ENCODE data around the gene GALE. TPM values are rescaled to one million over a fixed set of nuclear protein-coding genes. Genes with fewer than 3 reads are reported as not detected.

The GALE gene
- total and polyA plus RNA-seq, 2 of the 13 experiments (the other 11 are each of a cell fraction or from before 2014, with no cell fraction given) = 85.2 to 88.4 TPM

DNA sequence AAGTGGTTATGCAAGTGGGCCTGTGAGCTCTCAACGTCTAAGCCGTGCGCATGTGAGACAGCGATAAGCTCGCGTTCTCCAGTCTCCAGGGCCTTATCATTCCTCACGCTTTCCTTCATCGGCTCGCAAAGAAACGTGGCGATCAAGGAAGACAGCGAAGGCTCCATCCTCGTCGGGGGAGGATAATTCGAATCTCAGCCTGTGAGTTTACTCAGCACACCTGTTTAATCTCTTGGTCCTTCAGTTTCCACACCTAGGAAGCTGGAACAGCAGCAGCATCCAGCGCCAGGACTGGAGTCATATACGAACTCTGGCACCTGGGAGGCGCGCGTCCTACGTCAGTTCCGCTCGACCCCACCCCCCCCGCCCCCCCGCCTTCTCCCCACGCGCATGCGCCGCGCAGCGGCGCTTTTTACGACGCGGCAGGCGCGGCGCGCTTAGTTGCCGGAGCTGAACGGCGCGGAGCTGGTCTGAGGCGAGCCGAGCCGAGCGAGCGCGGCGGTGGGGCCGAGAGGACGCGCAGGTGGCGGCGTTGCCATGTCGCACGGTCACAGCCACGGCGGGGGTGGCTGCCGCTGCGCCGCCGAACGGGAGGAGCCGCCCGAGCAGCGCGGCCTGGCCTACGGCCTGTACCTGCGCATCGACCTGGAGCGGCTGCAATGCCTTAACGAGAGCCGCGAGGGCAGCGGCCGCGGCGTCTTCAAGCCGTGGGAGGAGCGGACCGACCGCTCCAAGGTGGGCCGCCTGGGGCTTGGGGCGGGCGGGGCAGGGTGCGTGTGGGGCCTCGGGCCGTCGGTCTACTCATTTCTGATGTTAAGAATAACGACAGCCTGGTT lies 22.4 kb downstream of the GALE start, which contains the start of gene PITHD1 (continued):
- TF ChIP-seq, protein P1, sequence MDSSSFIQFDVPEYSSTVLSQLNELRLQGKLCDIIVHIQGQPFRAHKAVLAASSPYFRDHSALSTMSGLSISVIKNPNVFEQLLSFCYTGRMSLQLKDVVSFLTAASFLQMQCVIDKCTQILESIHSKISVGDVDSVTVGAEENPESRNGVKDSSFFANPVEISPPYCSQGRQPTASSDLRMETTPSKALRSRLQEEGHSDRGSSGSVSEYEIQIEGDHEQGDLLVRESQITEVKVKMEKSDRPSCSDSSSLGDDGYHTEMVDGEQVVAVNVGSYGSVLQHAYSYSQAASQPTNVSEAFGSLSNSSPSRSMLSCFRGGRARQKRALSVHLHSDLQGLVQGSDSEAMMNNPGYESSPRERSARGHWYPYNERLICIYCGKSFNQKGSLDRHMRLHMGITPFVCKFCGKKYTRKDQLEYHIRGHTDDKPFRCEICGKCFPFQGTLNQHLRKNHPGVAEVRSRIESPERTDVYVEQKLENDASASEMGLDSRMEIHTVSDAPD (CRISPR knock-in tag; IDR thresholded peaks at IDR 0.05) = peak; percentile 59; the same call in 1 of the 2 replicates
- no peak for TF ChIP-seq THYN1 (CRISPR knock-in tag; IDR thresholded peaks at IDR 0.05; ENCODE audit: borderline replicate concordance, low read depth)
- no peak for TF ChIP-seq ZNF83 (CRISPR knock-in tag; IDR thresholded peaks at IDR 0.05; ENCODE audit: borderline replicate concordance)
- no peak for TF ChIP-seq BRD4 (CRISPR knock-in tag; IDR thresholded peaks at IDR 0.05)
- TF ChIP-seq, protein P2, sequence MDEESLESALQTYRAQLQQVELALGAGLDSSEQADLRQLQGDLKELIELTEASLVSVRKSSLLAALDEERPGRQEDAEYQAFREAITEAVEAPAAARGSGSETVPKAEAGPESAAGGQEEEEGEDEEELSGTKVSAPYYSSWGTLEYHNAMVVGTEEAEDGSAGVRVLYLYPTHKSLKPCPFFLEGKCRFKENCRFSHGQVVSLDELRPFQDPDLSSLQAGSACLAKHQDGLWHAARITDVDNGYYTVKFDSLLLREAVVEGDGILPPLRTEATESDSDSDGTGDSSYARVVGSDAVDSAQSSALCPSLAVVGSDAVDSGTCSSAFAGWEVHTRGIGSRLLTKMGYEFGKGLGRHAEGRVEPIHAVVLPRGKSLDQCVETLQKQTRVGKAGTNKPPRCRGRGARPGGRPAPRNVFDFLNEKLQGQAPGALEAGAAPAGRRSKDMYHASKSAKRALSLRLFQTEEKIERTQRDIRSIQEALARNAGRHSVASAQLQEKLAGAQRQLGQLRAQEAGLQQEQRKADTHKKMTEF (CRISPR knock-in tag; IDR thresholded peaks at IDR 0.05) = peak; percentile 72
- no peak for TF ChIP-seq ATF7 (IDR thresholded peaks at IDR 0.05)
- no peak for TF ChIP-seq ATF7 (CRISPR knock-in tag; IDR thresholded peaks at IDR 0.05)
- TF ChIP-seq SRF (IDR thresholded peaks at IDR 0.05; ENCODE audit: low read depth, low read length) = no peak
- no peak for TF ChIP-seq POLR2AphosphoS2 (IDR thresholded peaks at IDR 0.05; ENCODE audit: low read depth, low read length)
- TF ChIP-seq KDM3A (CRISPR knock-in tag; IDR thresholded peaks at IDR 0.05; ENCODE audit: low read depth) = 0 out of 2 replicates have a peak, but pooled peaks have one; percentile 51
- peak; percentile 91 for TF ChIP-seq GABPB1 (CRISPR knock-in tag; IDR thresholded peaks at IDR 0.05)
- TF ChIP-seq, protein P3, sequence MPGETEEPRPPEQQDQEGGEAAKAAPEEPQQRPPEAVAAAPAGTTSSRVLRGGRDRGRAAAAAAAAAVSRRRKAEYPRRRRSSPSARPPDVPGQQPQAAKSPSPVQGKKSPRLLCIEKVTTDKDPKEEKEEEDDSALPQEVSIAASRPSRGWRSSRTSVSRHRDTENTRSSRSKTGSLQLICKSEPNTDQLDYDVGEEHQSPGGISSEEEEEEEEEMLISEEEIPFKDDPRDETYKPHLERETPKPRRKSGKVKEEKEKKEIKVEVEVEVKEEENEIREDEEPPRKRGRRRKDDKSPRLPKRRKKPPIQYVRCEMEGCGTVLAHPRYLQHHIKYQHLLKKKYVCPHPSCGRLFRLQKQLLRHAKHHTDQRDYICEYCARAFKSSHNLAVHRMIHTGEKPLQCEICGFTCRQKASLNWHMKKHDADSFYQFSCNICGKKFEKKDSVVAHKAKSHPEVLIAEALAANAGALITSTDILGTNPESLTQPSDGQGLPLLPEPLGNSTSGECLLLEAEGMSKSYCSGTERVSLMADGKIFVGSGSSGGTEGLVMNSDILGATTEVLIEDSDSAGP (CRISPR knock-in tag; IDR thresholded peaks at IDR 0.05; ENCODE audit: borderline replicate concordance) = peak; percentile 73
- no peak for TF ChIP-seq NFIC (IDR thresholded peaks at IDR 0.05; ENCODE audit: low read length)
- TF ChIP-seq MXI1 (IDR thresholded peaks at IDR 0.05; ENCODE audit: borderline replicate concordance, low read depth, low read length) = peak; percentile 70; the same call in 2 of the 3 replicates
- TF ChIP-seq ZNF567 (CRISPR knock-in tag; IDR thresholded peaks at IDR 0.05; ENCODE audit: borderline replicate concordance) = no peak
- TF ChIP-seq POGZ (CRISPR knock-in tag; IDR thresholded peaks at IDR 0.05) = peak; percentile 17; the same call in 1 of the 2 replicates
- no peak for TF ChIP-seq RBAK (CRISPR knock-in tag; IDR thresholded peaks at IDR 0.05)
- no peak for TF ChIP-seq ZNF282 (IDR thresholded peaks at IDR 0.05; ENCODE audit: partially characterized antibody)
- TF ChIP-seq, protein P4, sequence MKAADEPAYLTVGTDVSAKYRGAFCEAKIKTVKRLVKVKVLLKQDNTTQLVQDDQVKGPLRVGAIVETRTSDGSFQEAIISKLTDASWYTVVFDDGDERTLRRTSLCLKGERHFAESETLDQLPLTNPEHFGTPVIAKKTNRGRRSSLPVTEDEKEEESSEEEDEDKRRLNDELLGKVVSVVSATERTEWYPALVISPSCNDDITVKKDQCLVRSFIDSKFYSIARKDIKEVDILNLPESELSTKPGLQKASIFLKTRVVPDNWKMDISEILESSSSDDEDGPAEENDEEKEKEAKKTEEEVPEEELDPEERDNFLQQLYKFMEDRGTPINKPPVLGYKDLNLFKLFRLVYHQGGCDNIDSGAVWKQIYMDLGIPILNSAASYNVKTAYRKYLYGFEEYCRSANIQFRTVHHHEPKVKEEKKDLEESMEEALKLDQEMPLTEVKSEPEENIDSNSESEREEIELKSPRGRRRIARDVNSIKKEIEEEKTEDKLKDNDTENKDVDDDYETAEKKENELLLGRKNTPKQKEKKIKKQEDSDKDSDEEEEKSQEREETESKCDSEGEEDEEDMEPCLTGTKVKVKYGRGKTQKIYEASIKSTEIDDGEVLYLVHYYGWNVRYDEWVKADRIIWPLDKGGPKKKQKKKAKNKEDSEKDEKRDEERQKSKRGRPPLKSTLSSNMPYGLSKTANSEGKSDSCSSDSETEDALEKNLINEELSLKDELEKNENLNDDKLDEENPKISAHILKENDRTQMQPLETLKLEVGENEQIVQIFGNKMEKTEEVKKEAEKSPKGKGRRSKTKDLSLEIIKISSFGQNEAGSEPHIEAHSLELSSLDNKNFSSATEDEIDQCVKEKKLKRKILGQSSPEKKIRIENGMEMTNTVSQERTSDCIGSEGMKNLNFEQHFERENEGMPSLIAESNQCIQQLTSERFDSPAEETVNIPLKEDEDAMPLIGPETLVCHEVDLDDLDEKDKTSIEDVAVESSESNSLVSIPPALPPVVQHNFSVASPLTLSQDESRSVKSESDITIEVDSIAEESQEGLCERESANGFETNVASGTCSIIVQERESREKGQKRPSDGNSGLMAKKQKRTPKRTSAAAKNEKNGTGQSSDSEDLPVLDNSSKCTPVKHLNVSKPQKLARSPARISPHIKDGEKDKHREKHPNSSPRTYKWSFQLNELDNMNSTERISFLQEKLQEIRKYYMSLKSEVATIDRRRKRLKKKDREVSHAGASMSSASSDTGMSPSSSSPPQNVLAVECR (CRISPR knock-in tag; IDR thresholded peaks at IDR 0.05; ENCODE audit: borderline replicate concordance) = peak; percentile 92
- TF ChIP-seq MYC (CRISPR knock-in tag; IDR thresholded peaks at IDR 0.05; ENCODE audit: borderline replicate concordance) = peak; percentile 76
